ENCODE measurements around the gene MAML1.

GRCh38 chr5:179783128-179783527 lies 50.5 kb downstream of the MAML1 start:
- TF ChIP-seq CTCF (IDR thresholded peaks at IDR 0.05; ENCODE audit: poor library complexity) (no peak), EZH2phosphoT487 (IDR thresholded peaks at IDR 0.05; ENCODE audit: low read depth, severe bottlenecking, unreplicated experiment) (no peak)

Data from hepatocyte (in vitro differentiated cells).